ENCODE measurements around the gene MSRB1. TPM values are rescaled to one million over a fixed set of nuclear protein-coding genes. Genes with fewer than 3 reads are reported as not detected.

MSRB1 gene
- total and polyA plus RNA-seq, 2 donors (not counting 1 experiment from before 2014, with no cell fraction given): 8.5 to 17.5 TPM

GRCh38 chr16:1932050-1933028 lies 10.7 kb downstream of the MSRB1 start:
- Histone ChIP-seq H3K4me2 (replicated peaks; ENCODE audit: low read depth, low read length, poor library complexity, severe bottlenecking) (no peak overlapping the region), H3K27me3 (replicated peaks in 1 of 4; ENCODE audit: control extremely low read depth in 1 of 4, control insufficient read depth in 3 of 4, insufficient read depth in 4 of 4, low read length in 3 of 4) (peaks cover 0 to 4% (median 0%) of the 10 kb centered on the region in 4 experiments), H3K4me1 (ENCODE audit: control insufficient read depth in 2 of 2, insufficient read depth in 2 of 2, low read length in 2 of 2) (peaks cover 4 to 10% of the 10 kb centered on the region in 2 donors), H4K20me1 (ENCODE audit: control insufficient read depth, insufficient read depth, low read length, poor library complexity, severe bottlenecking) (no peaks in the 10 kb centered on the region), H3K36me3 (replicated peaks in 1 of 2; ENCODE audit: control extremely low read depth in 1 of 2, control insufficient read depth in 1 of 2, extremely low read depth in 1 of 2, insufficient read depth in 2 of 2, low read length in 1 of 2) (no peaks in the 10 kb centered on the region), H3K4me3 (ENCODE audit: control extremely low read depth in 1 of 5, extremely low read depth in 1 of 5, insufficient read depth in 1 of 5, low read depth in 2 of 5, low read length in 4 of 5) (no peak overlapping the region), H3K27ac (ENCODE audit: low read length in 2 of 2) (no peak overlapping the region), H3K79me2 (ENCODE audit: control insufficient read depth, insufficient read depth, low read length) (no peaks in the 10 kb centered on the region), H3K9me3 (ENCODE audit: control extremely low read depth in 1 of 3, control insufficient read depth in 2 of 3, insufficient read depth in 1 of 3, low read length in 2 of 3) (peaks cover 0 to 4% (median 0%) of the 10 kb centered on the region in 3 donors), H2AFZ (ENCODE audit: insufficient read depth, low read depth, low read length, poor library complexity, severe bottlenecking) (no peak overlapping the region), H3K9ac (ENCODE audit: low read length) (no peak overlapping the region)
- DNase-seq (no peak), ATAC-seq (ENCODE audit: low read depth) (no peak)
- Mint-ChIP-seq H3K4me1 (peaks cover 4% of the 10 kb centered on the region), H3K27me3 (no peaks in the 10 kb centered on the region), H3K4me3 (no peak overlapping the region), H3K9me3 (ENCODE audit: insufficient read depth) (no peaks in the 10 kb centered on the region), H3K27ac (no peak overlapping the region)
- intact Hi-C loops (cut with micrococcal nuclease): no loop called here
- POLR2A ChIA-PET: interaction anchor here (1.4 kb wide), 1 partner anchor 11 kb away, joined by 3 read pairs; the partner anchor contains the start of gene MSRB1
- TF ChIP-seq EZH2 (IDR thresholded peaks at IDR 0.05; ENCODE audit: borderline replicate concordance, insufficient read depth, low read depth, low read length, poor library complexity, severe bottlenecking) (no peak), CTCF (IDR thresholded peaks at IDR 0.05) (no peak)
- CTCF ChIA-PET: interaction anchor here (0.7 to 1.1 kb wide), 3 partner anchors 8 to 70 kb away, joined by 3 read pairs; no protein-coding TSS in a partner anchor
- 90% methylated on average over 19 of the region's 19 CpGs for WGBS (ENCODE audit: insufficient coverage)

- Histone ChIP-seq H3K9ac (ENCODE audit: low read length) (no peak overlapping the region), H3K27me3 (replicated peaks in 1 of 4; ENCODE audit: control extremely low read depth in 1 of 4, control insufficient read depth in 3 of 4, insufficient read depth in 4 of 4, low read length in 3 of 4) (peaks cover 0 to 6% (median 0%) of the 10 kb centered on the region in 4 experiments), H3K9me3 (ENCODE audit: control extremely low read depth in 1 of 3, control insufficient read depth in 2 of 3, insufficient read depth in 1 of 3, low read length in 2 of 3) (peaks cover 0 to 4% (median 0%) of the 10 kb centered on the region in 3 donors), H4K20me1 (ENCODE audit: control insufficient read depth, insufficient read depth, low read length, poor library complexity, severe bottlenecking) (no peaks in the 10 kb centered on the region), H3K4me3 (ENCODE audit: control extremely low read depth in 1 of 5, extremely low read depth in 1 of 5, insufficient read depth in 1 of 5, low read depth in 2 of 5, low read length in 4 of 5) (no peak overlapping the region), H3K4me2 (replicated peaks; ENCODE audit: low read depth, low read length, poor library complexity, severe bottlenecking) (peak overlapping the region; percentile 96), H2AFZ (ENCODE audit: insufficient read depth, low read depth, low read length, poor library complexity, severe bottlenecking) (peak overlapping the region; percentile 91), H3K36me3 (replicated peaks in 1 of 2; ENCODE audit: control extremely low read depth in 1 of 2, control insufficient read depth in 1 of 2, extremely low read depth in 1 of 2, insufficient read depth in 2 of 2, low read length in 1 of 2) (no peaks in the 10 kb centered on the region), H3K79me2 (ENCODE audit: control insufficient read depth, insufficient read depth, low read length) (no peaks in the 10 kb centered on the region), H3K4me1 (ENCODE audit: control insufficient read depth in 2 of 2, insufficient read depth in 2 of 2, low read length in 2 of 2) (peaks cover 4 to 10% of the 10 kb centered on the region in 2 donors), H3K27ac (ENCODE audit: low read length in 2 of 2) (no peak overlapping the region)
- intact Hi-C loops (cut with micrococcal nuclease): no loop called here
- H3K27me3 Mint-ChIP-seq: no peaks in the 10 kb centered on the region
- ChIA-PET POLR2A (no interaction called here), CTCF (no interaction called here)
- 100% methylated on average over 3 of the region's 10 CpGs for whole genome bisulfite sequencing (ENCODE audit: insufficient coverage)
- TF ChIP-seq CTCF (IDR thresholded peaks at IDR 0.05) (no peak), EZH2 (IDR thresholded peaks at IDR 0.05; ENCODE audit: borderline replicate concordance, insufficient read depth, low read depth, low read length, poor library complexity, severe bottlenecking) (no peak)
- H3K4me3 Mint-ChIP-seq: no peak overlapping the region
- peaks cover 4% of the 10 kb centered on the region for H3K4me1 Mint-ChIP-seq
- no peaks in the 10 kb centered on the region for H3K9me3 Mint-ChIP-seq (ENCODE audit: insufficient read depth)
- no peak overlapping the region for H3K27ac Mint-ChIP-seq
- DNase-seq: no peak
- ATAC-seq (ENCODE audit: low read depth): no peak
Observed at GRCh38 chr16:1930338-1930720, 12.7 kb downstream of the MSRB1 start.
